OCI-LY7 (cell line): ENCODE data around the gene FAM9B. TPM values are rescaled to one million over a fixed set of nuclear protein-coding genes. Genes with fewer than 3 reads are reported as not detected.

Source experiments
- BruUV-seq: library from RNA; stranded (reverse); fragments of 400-500 nt; replicated peaks from 2 replicates; lab custom pipeline; 2021; lab: Mats Ljungman, UMichigan
- CTCF ChIA-PET: fragments of 300-600 bp; sonication (Branson Sonifier 250); formaldehyde crosslinking; loops from one replicate; lab custom pipeline; 2022; ENCODE audit warnings: antibody characterized with exemption; ENCODE audit not compliant: unreplicated experiment; lab: Charles Lee
- POLR2A ChIA-PET: fragments of 300-600 bp; sonication (Branson Sonifier 250); formaldehyde crosslinking; loops from one replicate; lab custom pipeline; 2022; ENCODE audit warnings: antibody characterized with exemption; lab: Charles Lee
- DNase-seq: peaks from one replicate; pipeline ENCODE4 v3.0.0-alpha.2; 2015; ENCODE audit warnings: low spot score
- H2AFZ ChIP-seq: fragments of 200-600 bp; sonication (generic), shearing (Covaris generic); 2 replicates; pipeline ENCODE4 v1.6.1; 2014; ENCODE audit warnings: mild to moderate bottlenecking, antibody characterized with exemption, low read length, moderate library complexity
- H3K27ac ChIP-seq: fragments of 200-600 bp; sonication (generic); 2 replicates; pipeline ENCODE4 v1.5.1; 2014; ENCODE audit warnings: mixed run types, low read depth, mild to moderate bottlenecking, moderate library complexity, low read length, inconsistent platforms; ENCODE audit not compliant: poor library complexity, severe bottlenecking
- H3K36me3 ChIP-seq: fragments of 200-600 bp; sonication (generic); 2 replicates; pipeline ENCODE4 v1.6.1; 2014; ENCODE audit warnings: mild to moderate bottlenecking, antibody characterized with exemption, low read length, moderate library complexity, mixed read lengths; ENCODE audit not compliant: insufficient read depth
- H3K4me1 ChIP-seq: fragments of 200-600 bp; sonication (generic); 2 replicates; pipeline ENCODE4 v1.5.1; 2014; ENCODE audit warnings: mild to moderate bottlenecking, low read length; ENCODE audit not compliant: insufficient read depth, poor library complexity, severe bottlenecking
- H3K4me2 ChIP-seq: fragments of 200-600 bp; sonication (generic); 2 replicates; pipeline ENCODE4 v1.6.1; 2014; ENCODE audit warnings: mild to moderate bottlenecking, low read length
- H3K4me3 ChIP-seq: fragments of 200-600 bp; sonication (generic); 2 replicates; pipeline ENCODE4 v1.5.1; 2014; ENCODE audit warnings: mild to moderate bottlenecking, low read depth, low read length; ENCODE audit not compliant: poor library complexity, severe bottlenecking
- H3K79me2 ChIP-seq: fragments of 200-600 bp; sonication (generic); 2 replicates; pipeline ENCODE4 v1.6.1; 2016; ENCODE audit warnings: low read depth, mild to moderate bottlenecking, low read length, moderate library complexity, mixed read lengths; ENCODE audit not compliant: insufficient read depth
- H3K9me2 ChIP-seq: fragments of 200-600 bp; sonication (generic); 2 replicates; pipeline ENCODE4 v1.6.1; 2016; ENCODE audit warnings: mild to moderate bottlenecking, low read length, mixed read lengths; ENCODE audit not compliant: insufficient read depth
- H3K9me3 ChIP-seq: fragments of 200-600 bp; sonication (generic); 2 replicates; pipeline ENCODE4 v1.6.1; 2014; ENCODE audit warnings: mild to moderate bottlenecking, mixed run types, low read length, mixed read lengths
- H4K20me1 ChIP-seq: fragments of 200-600 bp; sonication (generic); 2 replicates; pipeline ENCODE4 v1.6.1; 2014; ENCODE audit warnings: mild to moderate bottlenecking, antibody characterized with exemption, low read length, moderate library complexity, mixed read lengths; ENCODE audit not compliant: insufficient read depth
- CTCF ChIP-seq: fragments of 200-600 bp; sonication (generic); conservative IDR thresholded peaks from 2 replicates; pipeline ENCODE4 v1.5.1; 2014; ENCODE audit warnings: mild to moderate bottlenecking, antibody characterized with exemption, low read length, moderate library complexity, mixed read lengths
- EZH2phosphoT487 ChIP-seq: fragments of 200-600 bp; sonication (generic); IDR thresholded peaks from 2 replicates; pipeline ENCODE4 v1.6.1; 2018; ENCODE audit warnings: low read depth, borderline replicate concordance, mild to moderate bottlenecking, mixed run types, antibody characterized with exemption, low read length, moderate library complexity, mixed read lengths
- intact Hi-C: fragments of 100-400 bp; cut with micrococcal nuclease; formaldehyde crosslinking; loops from one replicate; pipeline ENCODE4 v1.10.0; 2022; ENCODE audit not compliant: unreplicated experiment
- total RNA-seq, 2 experiments: library from RNA; depleted of rRNA in 1 of 2; stranded (reverse); fragments of >200 nt in 1 of 2; shearing (Covaris generic) in 1 of 2; gene quantifications; 2 replicates each; pipeline ENCODE4 v1.2.3, GENCODE V29; 2014 to 2022

The FAM9B gene
- total RNA-seq, 2 experiments from 2014 or later = not detected

- Histone ChIP-seq H3K4me1 (no peaks in the 10 kb centered on the region), H3K27ac (no peak overlapping the region), H3K4me3 (no peak overlapping the region), H4K20me1 (no peaks in the 10 kb centered on the region), H3K36me3 (no peaks in the 10 kb centered on the region), H3K9me2 (no peaks in the 10 kb centered on the region), H3K79me2 (no peaks in the 10 kb centered on the region), H3K4me2 (no peak overlapping the region), H2AFZ (no peak overlapping the region), H3K9me3 (no peaks in the 10 kb centered on the region)
- BruUV-seq = no TSS peak
- ChIA-PET CTCF (no interaction called here), POLR2A (interaction anchor here (0.8 kb wide), 1 partner anchor 19 kb away, joined by 3 read pairs; no protein-coding TSS in a partner anchor)
- intact Hi-C loops = no loop called here
- TF ChIP-seq CTCF (no peak), EZH2phosphoT487 (no peak)
- DNase-seq = no peak
Measured at GRCh38 chrX:9038244-9038643, 4.3 kb upstream of the FAM9B start.

- H2AFZ ChIP-seq = no peak overlapping the region
- H3K79me2 ChIP-seq = no peaks in the 10 kb centered on the region
- no peak overlapping the region for H3K27ac ChIP-seq
- H3K36me3 ChIP-seq = no peaks in the 10 kb centered on the region
- DNase-seq = no peak
- H4K20me1 ChIP-seq = no peaks in the 10 kb centered on the region
- no peak for TF ChIP-seq EZH2phosphoT487
- no peak for TF ChIP-seq CTCF
- BruUV-seq = no TSS peak
- H3K4me2 ChIP-seq = no peak overlapping the region
- intact Hi-C loops = no loop called here
- H3K4me1 ChIP-seq = no peaks in the 10 kb centered on the region
- ChIA-PET POLR2A (no interaction called here), CTCF (no interaction called here)
- H3K9me3 ChIP-seq = no peaks in the 10 kb centered on the region
- no peak overlapping the region for H3K4me3 ChIP-seq
- H3K9me2 ChIP-seq = no peaks in the 10 kb centered on the region
Measured at GRCh38 chrX:9037296-9037695, 3.4 kb upstream of the FAM9B start.

- no peak for DNase-seq
- no peak overlapping the region for H2AFZ ChIP-seq
- TF ChIP-seq CTCF (no peak), EZH2phosphoT487 (no peak)
- CTCF ChIA-PET = no interaction called here
- no peaks in the 10 kb centered on the region for H3K36me3 ChIP-seq
- no peak overlapping the region for H3K4me2 ChIP-seq
- no peaks in the 10 kb centered on the region for H4K20me1 ChIP-seq
- no peaks in the 10 kb centered on the region for H3K9me2 ChIP-seq
- no peaks in the 10 kb centered on the region for H3K4me1 ChIP-seq
- no peaks in the 10 kb centered on the region for H3K79me2 ChIP-seq
- no peak overlapping the region for H3K27ac ChIP-seq
- H3K9me3 ChIP-seq = no peaks in the 10 kb centered on the region
- intact Hi-C loops = no loop called here
- POLR2A ChIA-PET = no interaction called here
- BruUV-seq = no TSS peak
- H3K4me3 ChIP-seq = no peak overlapping the region
Measured at GRCh38 chrX:9033586-9033985, 341 bp downstream of the FAM9B start.
